Glutamatergic neuron (in vitro differentiated cells): ENCODE data around the gene PRKCE. TPM values are rescaled to one million over a fixed set of nuclear protein-coding genes. Genes with fewer than 3 reads are reported as not detected.

Experiments
- DNase-seq: peaks from one replicate; pipeline ENCODE4 v3.0.0; 2022
- H3K27ac Mint-ChIP-seq: one replicate; pipeline ENCODE4 v1.8.0; 2020; ENCODE audit warnings: mild to moderate bottlenecking, mixed read lengths, inconsistent platforms; ENCODE audit not compliant: unreplicated experiment
- H3K27me3 Mint-ChIP-seq: one replicate; pipeline ENCODE4 v1.8.0; 2020; ENCODE audit warnings: mild to moderate bottlenecking, moderate library complexity, mixed read lengths, inconsistent platforms; ENCODE audit not compliant: unreplicated experiment
- H3K36me3 Mint-ChIP-seq: one replicate; pipeline ENCODE4 v1.8.0; 2020; ENCODE audit warnings: mild to moderate bottlenecking, mixed read lengths, inconsistent platforms; ENCODE audit not compliant: unreplicated experiment
- H3K4me1 Mint-ChIP-seq: one replicate; pipeline ENCODE4 v1.8.0; 2020; ENCODE audit warnings: mild to moderate bottlenecking, low read depth, mixed read lengths, inconsistent platforms; ENCODE audit not compliant: unreplicated experiment
- H3K4me3 Mint-ChIP-seq: one replicate; pipeline ENCODE4 v1.8.0; 2020; ENCODE audit warnings: mild to moderate bottlenecking, mixed read lengths, inconsistent platforms; ENCODE audit not compliant: unreplicated experiment
- H3K9me3 Mint-ChIP-seq: one replicate; pipeline ENCODE4 v1.8.0; 2020; ENCODE audit warnings: mild to moderate bottlenecking, moderate library complexity, mixed read lengths, inconsistent platforms; ENCODE audit not compliant: unreplicated experiment
- CTCF ChIP-seq: fragments of 200-600 bp; sonication (generic); IDR thresholded peaks from one replicate; pipeline ENCODE4 v1.5.0; 2021; ENCODE audit not compliant: partially characterized antibody, unreplicated experiment
- total RNA-seq: library from RNA; stranded (reverse); fragmentation: NEBNext Ultra II Directional; extraction: Animal tissue kit (Norgen Biotek cat#: 25700); gene quantifications from one replicate; pipeline ENCODE4 v1.2.1, GENCODE V29; 2021; ENCODE audit not compliant: unreplicated experiment

The PRKCE gene
- total RNA-seq, 1 donor from 2014 or later: 74.8 TPM

GRCh38 chr2:45930396-45930792 is 278.9 kb downstream of the PRKCE start:
- TF ChIP-seq CTCF: no peak
- Mint-ChIP-seq H3K27me3 (no peaks in the 10 kb centered on the region), H3K9me3 (no peaks in the 10 kb centered on the region), H3K4me3 (no peak overlapping the region), H3K4me1 (peaks cover 5% of the 10 kb centered on the region), H3K27ac (no peak overlapping the region), H3K36me3 (no peaks in the 10 kb centered on the region)
- no peak for DNase-seq

- Mint-ChIP-seq H3K27ac (no peak overlapping the region), H3K27me3 (no peaks in the 10 kb centered on the region), H3K36me3 (no peaks in the 10 kb centered on the region), H3K4me3 (no peak overlapping the region), H3K9me3 (no peaks in the 10 kb centered on the region), H3K4me1 (peaks cover 15% of the 10 kb centered on the region)
- no peak for TF ChIP-seq CTCF
- DNase-seq: no peak
Measured at GRCh38 chr2:45932278-45932975, 281.0 kb downstream of the PRKCE start.

DNA sequence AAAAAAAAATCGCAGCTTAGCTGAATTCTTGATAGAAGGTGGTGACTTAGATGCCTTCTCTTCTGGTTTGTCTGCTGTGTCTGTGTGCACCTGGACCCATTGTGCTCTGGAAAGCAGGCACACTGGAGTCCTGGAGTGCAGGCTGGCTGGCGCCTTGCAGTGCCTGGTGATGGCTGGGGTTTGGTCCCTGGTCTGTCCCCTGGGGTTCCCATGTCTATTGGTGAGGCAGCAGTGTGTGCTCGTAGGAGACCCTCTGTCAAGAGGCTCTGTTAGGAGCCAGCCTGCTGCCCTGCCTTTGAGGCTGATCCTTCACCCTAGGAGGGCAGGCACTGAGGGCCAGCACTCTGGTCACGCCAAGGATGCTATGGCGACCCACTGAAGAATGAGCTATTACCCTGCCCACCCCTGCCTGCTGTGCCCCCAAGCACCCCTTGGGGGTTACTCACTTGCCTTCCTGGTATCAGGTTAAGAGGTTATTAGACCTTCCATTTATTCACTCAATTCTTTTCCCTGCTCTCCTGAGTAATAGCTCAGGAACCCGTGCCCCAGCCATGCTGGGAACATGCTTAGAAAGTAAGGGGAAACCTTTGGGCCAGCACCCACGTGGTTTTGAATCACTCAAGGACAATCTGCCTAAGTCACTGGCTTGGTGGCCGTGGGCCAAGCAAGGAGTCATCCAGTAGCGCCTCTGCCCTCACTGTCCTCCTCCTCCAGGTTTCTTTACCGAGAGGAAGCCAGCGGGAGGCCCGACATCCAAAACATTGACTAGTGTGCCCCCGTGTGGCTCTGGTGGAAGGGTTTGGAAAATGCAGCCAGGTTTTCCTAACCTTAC is 284.5 kb downstream of the PRKCE start:
- TF ChIP-seq CTCF: peak; percentile 66
- Mint-ChIP-seq H3K27me3 (no peaks in the 10 kb centered on the region), H3K27ac (peak overlapping the region; percentile 57), H3K9me3 (peaks cover 3% of the 10 kb centered on the region), H3K4me3 (peak overlapping the region; percentile 46), H3K36me3 (no peaks in the 10 kb centered on the region), H3K4me1 (peaks cover 24% of the 10 kb centered on the region)
- DNase-seq: peak; percentile 81

GRCh38 chr2:45936623-45936979 is 285.1 kb downstream of the PRKCE start:
- H3K27ac Mint-ChIP-seq: no peak overlapping the region
- DNase-seq: no peak
- no peaks in the 10 kb centered on the region for H3K27me3 Mint-ChIP-seq
- TF ChIP-seq CTCF: no peak
- H3K4me3 Mint-ChIP-seq: no peak overlapping the region
- H3K4me1 Mint-ChIP-seq: peaks cover 29% of the 10 kb centered on the region
- no peaks in the 10 kb centered on the region for H3K36me3 Mint-ChIP-seq
- H3K9me3 Mint-ChIP-seq: peaks cover 3% of the 10 kb centered on the region

- H3K36me3 Mint-ChIP-seq: no peaks in the 10 kb centered on the region
- no peak for TF ChIP-seq CTCF
- no peak overlapping the region for H3K4me3 Mint-ChIP-seq
- no peaks in the 10 kb centered on the region for H3K27me3 Mint-ChIP-seq
- H3K27ac Mint-ChIP-seq: no peak overlapping the region
- peaks cover 3% of the 10 kb centered on the region for H3K9me3 Mint-ChIP-seq
- no peak for DNase-seq
- H3K4me1 Mint-ChIP-seq: peaks cover 30% of the 10 kb centered on the region
Measured at GRCh38 chr2:45937990-45938389, 286.5 kb downstream of the PRKCE start.
